ENCODE results near the gene JAK1. TPM values are rescaled to one million over a fixed set of nuclear protein-coding genes. Genes with fewer than 3 reads are reported as not detected.

JAK1 gene
- total RNA-seq, 4 donors from 2014 or later, result 52.9 to 169 (median 126) TPM

GRCh38 chr1:64981601-64982533, 15.5 kb upstream of the JAK1 start:
- peaks cover 0 to 13% (median 5%) of the 10 kb centered on the region in 4 donors for H3K4me1 ChIP-seq
- intact Hi-C loops (cut with DNase I; ENCODE audit: low total_unique reads) (no loop called here), in situ Hi-C loops (cut with MboI; ENCODE audit: low pct_ligation_motif_present in 1 of 4, low pct_unique_long_range_greater_than_20kb in 1 of 4, low sequenced_read_pairs in 3 of 4) (no loop called here)
- peak overlapping the region in 2 of 4 donors; percentile 8 to 54 for H3K27ac ChIP-seq
- TF ChIP-seq POLR2A (IDR thresholded peaks at IDR 0.05) (no peak), POLR2AphosphoS5 (IDR thresholded peaks at IDR 0.05) (no peak), EP300 (IDR thresholded peaks at IDR 0.05; ENCODE audit: low read depth) (no peak), CTCF (IDR thresholded peaks at IDR 0.05) (no peak)
- no peaks in the 10 kb centered on the region for H3K9me3 ChIP-seq
- 54 to 63% methylated on average over 2 to 7 of the region's 7 CpGs for WGBS, 2 donors (ENCODE audit: low coverage in 1 of 2)
- no peaks in the 10 kb centered on the region for H3K27me3 ChIP-seq
- H3K4me3 ChIP-seq, result no peak overlapping the region
- no peaks in the 10 kb centered on the region for H3K36me3 ChIP-seq
- DNase-seq, result no peak

GRCh38 chr1:64980745-64981600, 14.6 kb upstream of the JAK1 start:
- Histone ChIP-seq H3K36me3 (no peaks in the 10 kb centered on the region), H3K4me3 (no peak overlapping the region), H3K9me3 (no peaks in the 10 kb centered on the region), H3K27ac (peak overlapping the region in 2 of 4 donors; percentile 8 to 54), H3K27me3 (no peaks in the 10 kb centered on the region), H3K4me1 (peaks cover 0 to 11% (median 5%) of the 10 kb centered on the region in 4 donors)
- DNase-seq, result no peak
- in situ Hi-C loops (cut with MboI; ENCODE audit: low pct_ligation_motif_present in 1 of 4, low pct_unique_long_range_greater_than_20kb in 1 of 4, low sequenced_read_pairs in 3 of 4), result no loop called here
- intact Hi-C loops (cut with DNase I; ENCODE audit: low total_unique reads), result no loop called here
- 59 to 76% methylated on average over 8 of the region's 8 CpGs for WGBS, 2 donors (ENCODE audit: low coverage in 1 of 2)
- TF ChIP-seq POLR2A (IDR thresholded peaks at IDR 0.05) (no peak), EP300 (IDR thresholded peaks at IDR 0.05; ENCODE audit: low read depth) (no peak), POLR2AphosphoS5 (IDR thresholded peaks at IDR 0.05) (no peak), CTCF (IDR thresholded peaks at IDR 0.05) (no peak)

- TF ChIP-seq POLR2A (IDR thresholded peaks at IDR 0.05) (no peak), EP300 (IDR thresholded peaks at IDR 0.05; ENCODE audit: low read depth) (no peak), POLR2AphosphoS5 (IDR thresholded peaks at IDR 0.05) (no peak), CTCF (IDR thresholded peaks at IDR 0.05) (no peak)
- H3K36me3 ChIP-seq, result no peaks in the 10 kb centered on the region
- in situ Hi-C loops (cut with MboI; ENCODE audit: low pct_ligation_motif_present in 1 of 4, low pct_unique_long_range_greater_than_20kb in 1 of 4, low sequenced_read_pairs in 3 of 4), result no loop called here
- no peaks in the 10 kb centered on the region for H3K27me3 ChIP-seq
- no peak overlapping the region for H3K27ac ChIP-seq
- intact Hi-C loops (cut with DNase I; ENCODE audit: low total_unique reads), result no loop called here
- peaks cover 0 to 14% (median 5%) of the 10 kb centered on the region in 4 donors for H3K4me1 ChIP-seq
- H3K4me3 ChIP-seq, result no peak overlapping the region
- H3K9me3 ChIP-seq, result no peaks in the 10 kb centered on the region
- no peak for DNase-seq
Measured at GRCh38 chr1:64979358-64979757, 13.0 kb upstream of the JAK1 start.

- DNase-seq, result no peak
- TF ChIP-seq EP300 (IDR thresholded peaks at IDR 0.05; ENCODE audit: low read depth), result no peak
- TF ChIP-seq CTCF (IDR thresholded peaks at IDR 0.05), result no peak
- no peak for TF ChIP-seq POLR2AphosphoS5 (IDR thresholded peaks at IDR 0.05)
- no peak for TF ChIP-seq POLR2A (IDR thresholded peaks at IDR 0.05)
- no peak overlapping the region for H3K4me3 ChIP-seq
- H3K9me3 ChIP-seq, result no peaks in the 10 kb centered on the region
- H3K27ac ChIP-seq, result no peak overlapping the region
- no peaks in the 10 kb centered on the region for H3K36me3 ChIP-seq
- in situ Hi-C loops (cut with MboI; ENCODE audit: low pct_ligation_motif_present in 1 of 4, low pct_unique_long_range_greater_than_20kb in 1 of 4, low sequenced_read_pairs in 3 of 4) (no loop called here), intact Hi-C loops (cut with DNase I; ENCODE audit: low total_unique reads) (no loop called here)
- H3K4me1 ChIP-seq, result peaks cover 0 to 12% (median under 1%) of the 10 kb centered on the region in 4 donors
- 94% methylated on average over 3 of the region's 3 CpGs; no CpG with 5 or more reads in 1 of the 2 donors for WGBS, 2 donors (ENCODE audit: low coverage in 1 of 2)
- H3K27me3 ChIP-seq, result no peaks in the 10 kb centered on the region
Measured at GRCh38 chr1:64976361-64976760, 10.0 kb upstream of the JAK1 start.
